HepG2 (cell line): ENCODE measurements around the gene CDC6. TPM values are rescaled to one million over a fixed set of nuclear protein-coding genes. Genes with fewer than 3 reads are reported as not detected.
A peak's percentile ranks its signal among the peaks of the same experiment; 100 is the strongest.

Source experiments
- ELK4 ChIP-seq: sonication (generic); formaldehyde crosslinking; IDR thresholded peaks from 2 replicates; pipeline ENCODE4 v1.9.0; 2021; ENCODE audit warnings: missing genetic modification reagents, borderline replicate concordance
- FLYWCH1 ChIP-seq: sonication (generic); formaldehyde crosslinking; IDR thresholded peaks from 2 replicates; pipeline ENCODE4 v1.8.1; 2023; ENCODE audit warnings: mild to moderate bottlenecking, missing genetic modification reagents
- FUBP1 ChIP-seq: sonication (generic); formaldehyde crosslinking; IDR thresholded peaks from 2 replicates; pipeline ENCODE4 v1.5.1; 2020; ENCODE audit warnings: missing genetic modification reagents, mild to moderate bottlenecking, borderline replicate concordance
- HNRNPK ChIP-seq: fragments of 200-400 bp; formaldehyde crosslinking; IDR thresholded peaks from 2 replicates; pipeline ENCODE4 v1.6.1; 2018; ENCODE audit warnings: low read length, low read depth, moderate library complexity, mild to moderate bottlenecking; ENCODE audit not compliant: poor library complexity, severe bottlenecking
- IKZF5 ChIP-seq: IDR thresholded peaks from 2 replicates; pipeline ENCODE4 v1.6.1; 2018; ENCODE audit warnings: missing genetic modification reagents, mild to moderate bottlenecking, missing compliant biosample characterization
- MTERF4 ChIP-seq: sonication (generic); formaldehyde crosslinking; IDR thresholded peaks from 2 replicates; pipeline ENCODE4 v1.8.0; 2023; ENCODE audit warnings: mild to moderate bottlenecking, missing genetic modification reagents
- SIX4 ChIP-seq: sonication (generic); formaldehyde crosslinking; IDR thresholded peaks from 2 replicates; pipeline ENCODE4 v1.4.0; 2020; ENCODE audit warnings: missing genetic modification reagents
- SMARCE1 ChIP-seq: fragments of 450-650 bp; IDR thresholded peaks from 2 replicates; pipeline ENCODE4 v1.6.1; 2017; ENCODE audit warnings: borderline replicate concordance
- SOX6 ChIP-seq, 2 experiments: fragments of 450-650 bp in 1 of 2; sonication (generic) in 1 of 2; formaldehyde crosslinking in 1 of 2; IDR thresholded peaks; 2 replicates each; pipeline versions ENCODE4 v1.4.0 to v1.6.1; 2017 to 2020; ENCODE audit warnings: antibody characterized with exemption in 1 of 2, mild to moderate bottlenecking in 1 of 2, missing genetic modification reagents in 1 of 2
- TAF15 ChIP-seq: fragments of 200-400 bp; formaldehyde crosslinking; IDR thresholded peaks from one replicate; pipeline ENCODE4 v1.6.1; 2018; ENCODE audit warnings: mild to moderate bottlenecking, low read depth, low read length; ENCODE audit not compliant: poor library complexity, severe bottlenecking
- TSC22D2 ChIP-seq: sonication (generic); formaldehyde crosslinking; IDR thresholded peaks from 2 replicates; pipeline ENCODE4 v1.5.1; 2020; ENCODE audit warnings: missing genetic modification reagents, mild to moderate bottlenecking, borderline replicate concordance
- ZFP62 ChIP-seq: sonication (generic); formaldehyde crosslinking; IDR thresholded peaks from 2 replicates; pipeline ENCODE4 v1.4.0; 2020; ENCODE audit warnings: missing genetic modification reagents
- ZNF441 ChIP-seq: sonication (generic); formaldehyde crosslinking; IDR thresholded peaks from 2 replicates; pipeline ENCODE4 v1.7.0; 2021; ENCODE audit warnings: missing genetic modification reagents, borderline replicate concordance
- ZNF770 ChIP-seq: sonication (generic); formaldehyde crosslinking; IDR thresholded peaks from 2 replicates; pipeline ENCODE4 v1.5.0; 2020; ENCODE audit warnings: mild to moderate bottlenecking, missing genetic modification reagents
- ZNF777 ChIP-seq: sonication (generic); formaldehyde crosslinking; IDR thresholded peaks from 2 replicates; pipeline ENCODE4 v1.4.0; 2020; ENCODE audit warnings: missing genetic modification reagents
- polyA plus RNA-seq, 8 experiments: library from polyadenylated mRNA; depleted of rRNA in 3 of 8; stranded (reverse) in 7 of 8; unstranded in 1 of 8; fragments of >200 nt; fragmentation: Illumina TruSeq in 4 of 8; extraction: Trizol in 4 of 8; gene quantifications; 2 replicates each; pipeline versions ENCODE4 v1.2.1 to v1.2.3, GENCODE V29; 2011 to 2016; ENCODE audit warnings: low read depth in 4 of 8, missing spikeins in 1 of 8, mixed read lengths in 1 of 8; ENCODE audit not compliant: insufficient read depth in 1 of 8
- total RNA-seq, 5 experiments: library from RNA; depleted of rRNA; stranded (reverse); fragments of >200 nt; fragmentation: Illumina TruSeq; extraction: Trizol; gene quantifications; 2 replicates each; pipeline ENCODE4 v1.2.3, GENCODE V29; 2016; ENCODE audit warnings: low read depth in 1 of 5

CDC6 gene
- total and polyA plus RNA-seq, 2 of the 13 experiments (the other 11 are each of a cell fraction or from before 2014, with no cell fraction given), result 17.4 to 114 TPM

GRCh38 chr17:40317880-40318829, 30.5 kb downstream of the CDC6 start (continued):
- TF ChIP-seq IKZF5 (CRISPR knock-in tag) (peak; percentile 69; the same call in 1 of the 2 replicates), SOX6 (IDR thresholded peaks at IDR 0.05) (no peak), SOX6 (CRISPR knock-in tag; IDR thresholded peaks at IDR 0.05) (peak; percentile 60), ZNF777 (CRISPR knock-in tag) (peak; percentile 100), ZNF770 (CRISPR knock-in tag) (peak; percentile 67), FLYWCH1 (CRISPR knock-in tag) (no peak), ELK4 (CRISPR knock-in tag) (no peak), MTERF4 (CRISPR knock-in tag) (no peak), HNRNPK (no peak), ZFP62 (CRISPR knock-in tag) (no peak), TAF15 (peak; percentile 36), TSC22D2 (CRISPR knock-in tag) (no peak), FUBP1 (CRISPR knock-in tag) (no peak), ZNF441 (CRISPR knock-in tag) (0 out of 2 replicates have a peak, but pooled peaks have one; percentile 42), SIX4 (peak; percentile 57; the same call in 1 of the 2 replicates), SMARCE1 (no peak)
